GM19395 (cell line): ENCODE results near the gene IRF8.
A peak's percentile ranks its signal among the peaks of the same experiment; 100 is the strongest.
"Not testable (repeated sequence)": the region's sequence is repeated elsewhere in the genome, so short reads cannot be mapped to it uniquely, and the experiment has no call there.

ENCODE experiments used
- ATAC-seq: cut with Tn5 transposase; IDR thresholded peaks from one replicate; pipeline ENCODE4 v1.9.1; 2021; ENCODE audit warnings: mild to moderate bottlenecking, moderate library complexity; ENCODE audit not compliant: unreplicated experiment

Gene IRF8

DNA sequence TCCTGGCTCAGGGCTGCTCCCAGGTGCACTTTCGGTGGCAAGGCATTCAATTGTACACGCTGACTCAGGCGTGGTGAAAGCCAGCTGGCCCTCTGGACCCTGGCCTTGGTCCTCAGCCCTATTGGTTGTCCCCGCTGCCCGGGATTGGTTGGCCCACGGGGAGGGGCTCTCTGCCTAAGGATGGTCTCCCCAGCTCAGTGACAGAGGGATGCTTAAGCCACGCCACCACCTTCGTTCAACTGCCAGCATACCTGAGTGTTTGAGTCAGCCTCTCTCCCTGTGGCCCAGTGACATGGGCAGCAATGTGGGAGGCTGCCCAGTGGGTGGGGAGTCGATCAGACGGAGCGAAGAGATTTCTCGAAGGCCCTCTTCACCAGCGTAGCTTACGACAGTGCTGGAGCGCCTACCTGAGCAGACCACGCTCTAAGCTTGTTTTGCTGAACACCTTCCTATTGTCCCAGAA is 30.3 kb downstream of the IRF8 start:
- no peak for ATAC-seq

DNA sequence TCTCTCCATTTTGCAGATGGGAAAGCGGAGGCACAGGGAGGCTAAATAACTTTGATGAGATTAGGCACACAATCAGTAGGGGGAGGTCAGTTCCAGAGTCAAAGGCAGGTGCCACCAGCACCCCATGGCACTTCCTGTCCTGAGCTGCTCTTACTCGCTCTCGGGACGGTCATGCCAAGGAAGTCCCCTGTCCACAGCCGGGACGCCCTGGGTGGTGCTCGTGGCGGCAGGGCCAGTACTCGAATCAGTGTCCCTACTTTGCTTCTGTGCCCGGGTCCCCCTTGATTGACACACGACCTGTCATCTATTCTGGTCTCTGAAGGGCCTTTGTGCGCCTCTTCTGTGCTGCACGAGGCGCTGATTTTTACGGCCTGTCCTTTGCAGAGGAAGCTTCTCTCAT is 31.3 kb downstream of the IRF8 start:
- ATAC-seq = no peak

DNA sequence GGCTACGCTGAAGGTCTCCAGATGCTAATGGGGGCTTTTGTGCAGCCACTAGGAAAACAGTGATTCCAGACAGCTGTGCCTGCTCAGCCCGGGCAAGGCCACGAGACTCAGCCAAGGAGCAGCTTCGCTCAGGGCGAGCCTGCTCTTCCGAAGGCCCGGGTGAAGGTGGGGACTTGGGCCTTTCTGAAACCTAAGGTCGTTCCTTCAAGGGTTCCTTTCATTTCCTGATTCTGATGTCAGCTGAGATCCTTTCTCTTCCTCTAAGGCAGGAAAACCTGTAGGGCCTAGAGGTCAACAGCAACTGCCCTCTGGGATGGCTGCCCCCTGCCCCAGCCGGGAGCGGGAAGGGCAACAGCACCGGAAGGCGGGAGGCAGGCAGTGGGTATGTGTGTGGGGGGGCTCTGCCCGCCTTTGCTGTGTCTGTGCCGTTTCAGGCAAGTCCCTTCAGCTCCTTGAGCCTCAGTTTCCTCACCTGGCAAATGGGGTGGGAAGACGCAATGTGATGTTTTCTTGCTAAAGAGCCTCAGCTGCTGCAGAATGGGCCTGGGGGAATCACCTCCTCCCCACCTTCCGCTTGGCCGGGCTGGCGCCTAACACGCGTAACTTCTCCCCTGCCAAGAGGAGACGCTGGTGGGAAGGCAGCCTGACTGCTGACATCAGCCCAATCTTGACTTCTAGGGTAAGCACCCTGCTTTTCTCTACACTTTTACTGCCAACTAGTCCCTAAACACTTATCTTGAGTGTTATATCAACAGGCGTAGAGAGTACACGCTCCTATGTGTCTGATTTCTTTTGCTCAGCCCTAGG is 32.8 kb downstream of the IRF8 start:
- no peak for ATAC-seq

DNA sequence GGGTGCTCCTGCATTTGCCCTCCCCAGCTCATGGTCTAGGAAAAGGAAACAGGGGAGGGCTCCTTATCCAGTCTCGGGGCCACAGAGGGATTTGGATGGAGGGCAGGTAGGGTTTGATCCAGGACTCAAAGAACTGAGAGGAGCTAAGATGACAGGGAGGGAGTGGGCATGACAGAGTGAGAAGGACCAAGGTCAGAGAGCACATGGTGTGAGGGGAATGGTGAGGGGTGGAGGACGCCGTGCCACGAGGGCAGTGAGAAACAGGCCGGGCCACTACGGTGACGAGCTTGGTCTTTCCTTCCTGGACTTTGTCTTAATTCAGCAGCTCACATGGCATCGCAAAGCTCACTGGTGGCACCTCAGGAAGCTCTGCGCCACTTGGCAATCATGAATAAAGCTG is 35.2 kb downstream of the IRF8 start:
- ATAC-seq = no peak

DNA sequence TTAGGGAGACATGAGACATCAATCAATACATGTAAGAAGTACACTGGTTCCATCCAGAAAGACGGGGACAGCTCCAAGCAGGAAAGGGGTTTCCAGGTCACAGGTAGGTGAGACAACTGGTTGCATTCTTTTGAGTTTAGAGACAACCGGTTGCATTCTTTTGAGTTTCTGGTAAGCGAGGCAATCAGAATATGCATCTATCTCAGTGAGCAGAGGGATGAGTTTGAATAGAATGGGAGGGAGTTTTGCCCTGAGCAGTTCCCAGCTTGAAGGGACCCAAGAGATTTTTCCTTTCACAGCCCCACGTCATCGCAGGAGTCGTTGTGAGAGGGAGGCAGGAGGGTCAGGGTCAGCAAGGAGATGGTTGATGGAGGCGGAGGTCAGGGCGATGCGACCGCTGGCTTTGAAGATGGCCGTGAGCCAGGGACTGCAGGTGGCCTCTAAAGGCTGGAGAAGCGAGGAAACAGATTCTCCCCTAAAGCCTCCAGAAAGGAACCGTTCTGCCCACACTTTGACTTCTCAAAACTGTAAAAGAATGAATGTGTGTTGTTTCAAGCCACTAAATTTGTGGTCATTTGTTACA is 36.5 kb downstream of the IRF8 start:
- no peak for ATAC-seq

DNA sequence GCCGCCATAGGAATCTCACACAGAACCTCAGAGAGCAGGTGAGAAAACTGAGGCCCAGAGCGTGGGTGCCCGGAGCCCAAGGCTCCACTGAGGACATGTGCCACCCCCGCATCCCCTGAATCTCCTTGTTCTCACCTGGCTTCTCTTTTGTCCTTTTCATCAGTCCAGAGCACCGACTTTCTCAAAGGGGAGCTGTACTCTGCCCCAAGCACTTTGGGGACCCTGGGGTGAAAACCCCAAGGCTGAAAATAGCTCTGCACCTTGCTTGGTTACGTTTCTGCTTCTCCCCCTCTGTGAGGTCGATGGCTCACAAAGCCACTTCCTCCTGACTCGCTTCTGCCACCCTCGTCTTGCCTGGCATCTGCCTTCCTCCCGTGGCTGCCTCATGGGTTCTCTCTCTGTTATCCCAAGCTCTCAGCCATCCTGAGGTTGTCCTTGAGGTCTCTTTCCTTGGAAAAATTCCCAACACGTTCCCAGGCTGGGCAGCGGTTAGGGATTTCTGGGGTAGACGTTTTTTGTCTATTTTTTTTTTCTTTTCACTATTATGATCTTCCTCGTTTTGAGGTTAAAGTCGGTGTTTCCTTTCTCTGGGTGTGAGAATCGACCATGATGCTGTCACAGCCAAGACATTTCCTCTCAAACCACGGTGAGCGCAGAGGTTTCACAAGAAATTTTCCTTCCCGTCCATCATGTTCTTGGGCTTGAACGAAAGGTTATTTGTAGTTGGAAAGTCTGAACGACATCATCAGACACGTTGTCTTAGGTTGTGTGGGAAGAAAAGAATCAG is 37.2 kb downstream of the IRF8 start:
- ATAC-seq = peak; percentile 78

DNA sequence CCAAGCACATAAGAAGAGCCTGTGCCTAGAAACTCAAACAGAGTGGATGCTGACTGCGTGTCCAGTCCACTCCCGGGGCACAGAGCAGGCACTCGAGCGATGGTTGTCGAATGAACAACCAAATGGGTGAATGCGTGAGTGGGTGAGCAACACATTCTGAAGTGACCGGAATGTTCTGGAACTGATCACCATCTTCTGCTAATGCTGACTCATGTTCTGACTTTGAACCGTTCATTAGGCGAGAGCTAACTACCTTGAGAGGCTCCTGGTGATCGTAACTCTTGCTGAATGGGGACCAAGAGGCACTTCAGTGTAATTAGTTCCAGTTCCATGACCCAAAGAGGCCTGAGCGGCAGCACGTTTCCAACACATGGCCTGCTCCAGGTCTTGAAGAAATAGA is 37.9 kb downstream of the IRF8 start:
- peak; percentile 2 for ATAC-seq

DNA sequence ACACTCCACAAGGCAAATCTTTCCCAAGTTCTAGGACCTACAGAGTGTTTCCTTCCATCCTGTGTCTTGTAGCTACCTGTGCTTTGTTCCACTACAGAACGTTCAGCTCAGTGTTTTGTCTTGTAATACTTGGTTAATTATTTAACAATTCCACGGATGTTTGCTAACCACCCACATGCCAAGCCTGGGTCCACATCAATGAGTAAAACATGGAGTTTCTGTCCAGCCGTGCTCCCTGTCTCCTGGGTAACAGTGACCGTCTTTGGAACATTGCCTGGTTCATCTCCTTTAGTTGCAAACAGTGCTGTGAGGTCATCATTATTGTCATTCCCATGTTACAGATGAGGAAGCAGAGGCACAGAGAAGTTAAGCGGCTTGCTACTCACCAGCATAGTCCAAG is 41.3 kb downstream of the IRF8 start:
- no peak for ATAC-seq

DNA sequence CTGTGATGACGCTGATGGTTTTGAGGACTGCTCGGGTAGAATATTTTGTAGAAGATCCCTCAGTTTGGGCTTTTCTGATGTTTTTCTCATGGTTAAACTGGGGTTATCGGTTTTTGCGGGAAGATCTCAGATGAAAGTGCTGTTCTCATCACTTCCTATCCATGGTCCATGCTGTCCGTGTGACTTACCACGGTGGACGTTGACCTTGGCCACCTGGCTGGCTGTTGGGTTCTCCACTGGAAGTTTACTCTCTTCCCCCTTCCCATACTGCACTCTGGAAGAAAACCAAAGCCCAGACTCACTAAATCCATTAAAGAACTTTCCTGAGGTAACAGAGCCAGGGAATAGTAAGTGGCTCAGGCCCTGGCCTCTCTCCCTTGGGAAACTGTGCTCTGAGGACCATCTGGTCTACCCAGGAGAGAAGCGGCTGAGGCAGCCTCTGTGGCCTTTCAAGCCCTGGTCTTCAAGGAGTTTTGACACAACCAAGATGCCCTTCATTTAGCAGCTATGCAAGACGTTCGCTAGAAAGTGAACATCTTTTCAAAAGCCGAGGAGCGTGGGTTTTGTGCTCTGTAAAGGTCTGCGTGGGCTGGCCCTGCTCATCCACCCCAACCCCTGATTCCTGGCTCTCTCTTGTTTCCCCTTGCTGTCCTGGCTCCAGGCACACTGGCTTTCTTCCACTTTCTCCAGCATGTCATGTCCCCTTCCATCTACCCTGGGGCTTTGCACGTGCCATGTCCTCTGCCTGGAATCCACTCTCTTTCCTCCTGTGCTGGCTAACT is 43.1 kb downstream of the IRF8 start:
- ATAC-seq = no peak

DNA sequence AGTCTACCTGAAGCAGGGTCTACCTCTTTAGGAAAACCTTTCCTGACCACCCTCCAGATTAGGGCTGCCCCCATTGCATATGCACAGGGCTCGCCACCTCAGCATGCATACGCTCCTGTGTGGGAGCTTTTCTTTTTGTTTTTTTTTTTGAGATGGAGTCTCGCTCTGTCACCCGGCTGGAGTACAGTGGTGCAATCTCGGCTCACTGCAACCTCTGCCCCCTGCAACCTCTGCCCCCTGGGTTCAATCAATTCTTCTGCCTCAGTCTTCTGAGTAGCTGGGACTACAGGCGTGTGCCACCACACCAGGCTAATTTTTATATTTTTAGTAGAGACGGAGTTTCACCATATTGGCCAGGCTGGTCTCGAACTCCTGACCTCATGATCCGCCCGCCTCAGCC is 43.7 kb downstream of the IRF8 start:
- not testable (repeated sequence) for ATAC-seq

DNA sequence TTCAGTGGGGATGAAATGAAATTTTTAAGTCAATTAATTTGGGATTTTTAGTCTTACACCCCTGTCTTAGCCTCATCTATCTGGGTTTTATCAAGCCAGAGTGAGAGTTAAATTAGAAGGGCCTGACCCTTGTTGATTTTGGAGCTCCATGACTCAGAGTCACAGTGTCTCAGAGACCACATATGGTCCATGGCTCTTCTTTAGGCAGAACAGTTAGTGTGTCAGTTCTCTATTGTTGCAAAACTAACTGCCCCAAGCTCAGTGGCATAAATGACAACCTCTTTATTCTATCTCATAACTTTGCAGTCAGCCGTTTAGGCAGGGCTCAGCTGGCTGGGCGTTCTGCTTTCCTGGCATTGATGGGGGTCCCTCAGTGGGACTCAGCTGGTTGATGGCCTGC is 44.7 kb downstream of the IRF8 start:
- no peak for ATAC-seq

DNA sequence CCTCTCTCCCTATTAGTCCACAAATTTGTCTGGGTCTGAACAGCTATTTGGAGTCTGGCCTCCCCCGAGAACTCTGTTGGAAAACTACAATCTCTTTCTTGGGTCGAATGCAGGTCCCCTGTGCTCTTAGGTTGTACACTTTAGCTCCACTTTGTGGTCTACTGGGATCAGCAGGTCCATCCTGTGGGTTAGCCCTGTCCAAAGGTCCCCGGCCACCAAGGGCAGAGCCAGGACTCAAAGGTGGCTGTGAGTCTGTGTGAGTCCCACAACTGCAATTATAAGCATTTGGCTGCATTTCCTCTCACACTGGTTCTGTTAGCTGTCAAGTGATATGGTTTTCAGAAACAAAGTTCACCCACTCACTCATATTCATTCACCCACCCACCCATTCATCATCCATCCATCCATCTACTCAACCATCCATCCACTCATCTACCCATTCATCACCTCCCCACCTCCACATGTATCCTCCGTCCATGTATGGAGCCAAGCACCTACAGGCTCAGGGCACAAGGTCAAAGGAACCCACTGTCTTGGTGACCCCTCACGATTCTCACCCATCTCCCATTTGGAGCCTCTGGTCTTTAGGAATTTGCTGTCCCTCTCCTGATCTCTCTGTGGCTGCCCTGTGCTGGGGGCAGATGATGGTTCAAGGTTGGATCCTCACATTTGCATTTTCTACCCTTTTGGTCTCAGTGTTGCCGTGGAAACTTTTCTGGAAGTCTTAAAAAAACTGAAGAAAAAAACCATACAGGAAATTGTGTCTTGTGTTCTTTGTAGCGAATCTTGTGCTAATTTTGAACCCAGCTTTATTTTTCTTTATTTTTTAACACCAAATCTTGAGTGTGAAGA is 45.8 kb downstream of the IRF8 start:
- no peak for ATAC-seq

DNA sequence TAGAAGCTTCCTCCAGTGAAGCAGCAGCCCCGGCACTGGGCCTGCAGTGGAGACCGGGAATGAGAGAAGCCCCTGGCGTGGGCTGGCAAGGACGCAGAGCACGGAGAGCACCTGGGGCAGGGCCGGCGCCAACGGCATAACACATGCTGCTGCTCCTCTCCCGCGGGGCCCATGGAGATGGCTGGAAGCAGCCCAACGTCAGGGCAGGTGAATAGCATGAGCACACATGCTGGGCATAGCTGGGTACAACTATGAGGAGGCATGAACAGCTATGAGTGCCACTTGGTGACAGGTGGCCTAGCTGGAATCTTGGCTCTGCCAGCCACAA is 46.4 kb downstream of the IRF8 start:
- no peak for ATAC-seq

DNA sequence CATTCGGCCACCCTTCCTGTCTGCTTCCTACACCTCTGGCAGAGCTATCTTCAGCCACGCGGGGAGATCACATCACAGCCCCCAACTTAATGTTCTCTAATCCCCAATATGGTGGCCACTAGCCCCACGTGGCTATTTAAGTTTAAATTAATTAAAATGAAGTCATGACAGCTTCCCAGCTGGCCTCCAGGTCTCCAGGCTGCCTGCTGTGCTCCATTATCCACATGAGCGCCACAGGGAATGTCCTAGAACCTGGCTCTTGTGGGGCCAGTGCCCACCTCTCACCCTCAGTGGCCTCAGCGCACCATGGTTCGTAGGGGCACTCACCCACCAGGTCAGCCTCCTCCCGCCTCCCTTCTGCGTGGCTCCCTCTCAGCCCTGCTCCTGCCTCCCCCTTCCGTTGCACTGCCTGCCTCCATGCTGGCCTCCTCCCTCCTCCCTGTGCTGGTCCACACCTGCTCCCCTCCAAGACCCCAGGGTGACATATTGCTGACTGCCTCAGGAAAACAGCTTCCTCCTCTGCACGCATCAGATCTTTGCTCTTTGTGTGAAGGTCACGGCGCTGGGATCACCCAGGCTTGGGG is 47.7 kb downstream of the IRF8 start:
- no peak for ATAC-seq

DNA sequence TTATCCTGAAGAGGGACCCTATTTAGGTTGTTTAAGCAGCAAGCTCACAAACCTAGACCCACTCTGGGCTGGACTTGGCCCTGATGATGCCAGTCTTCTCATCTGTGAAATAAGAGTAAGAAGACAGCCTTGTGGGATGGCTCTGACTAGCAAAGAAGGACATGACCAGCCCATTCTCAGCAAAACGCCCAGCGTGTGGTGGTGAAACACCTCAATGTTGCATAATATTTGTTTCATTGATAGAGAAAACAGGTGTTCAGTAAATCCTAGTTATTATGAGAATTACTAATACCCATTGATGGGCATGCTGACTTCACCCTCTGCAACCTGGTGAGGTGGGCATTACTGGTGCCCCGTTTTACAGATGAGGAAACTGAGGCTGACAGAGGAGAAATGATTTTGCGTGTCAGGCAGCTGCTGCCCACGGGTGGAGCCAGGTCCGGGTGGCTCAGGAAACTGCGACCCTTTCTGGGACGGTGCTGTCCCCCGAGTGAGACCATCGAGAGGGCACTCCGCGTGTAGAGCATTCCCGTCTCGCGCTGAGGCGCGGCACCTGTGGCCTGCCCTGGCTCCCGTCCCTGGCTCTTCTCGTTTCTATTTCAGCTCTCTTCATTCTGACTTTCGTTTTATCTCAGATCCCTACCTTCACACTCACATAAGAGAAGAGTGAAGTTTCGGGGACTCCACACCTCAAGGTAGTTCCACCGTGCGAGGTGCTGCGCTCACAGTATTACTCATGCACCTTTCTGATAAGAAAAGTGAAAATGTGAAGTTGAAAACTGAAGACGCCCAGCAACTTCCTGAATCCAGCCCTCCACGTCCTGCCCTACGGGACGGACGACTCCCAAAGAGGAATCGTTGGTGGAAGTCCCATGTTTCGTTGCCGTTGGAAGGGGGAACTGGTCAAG is 48.5 kb downstream of the IRF8 start:
- ATAC-seq = peak; percentile 87

DNA sequence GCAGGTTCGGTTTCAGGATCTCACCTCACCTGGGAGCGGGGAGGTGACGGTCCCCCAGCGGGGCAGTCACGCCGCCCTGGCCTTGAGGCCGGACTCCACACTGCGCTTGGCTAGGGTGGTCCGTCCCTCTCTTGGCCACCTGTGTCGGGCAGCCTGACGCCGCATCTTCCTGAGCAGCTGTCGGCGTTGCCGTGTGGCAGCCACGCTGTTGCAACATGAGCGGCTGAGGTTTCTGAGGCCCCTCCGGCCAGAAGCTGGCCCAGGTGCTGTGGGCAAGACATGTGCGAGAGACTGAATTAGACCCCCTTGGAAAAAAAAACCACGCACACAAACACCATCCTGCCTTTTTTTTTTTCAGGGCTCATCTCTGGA is 49.2 kb downstream of the IRF8 start:
- ATAC-seq = peak; percentile 42

DNA sequence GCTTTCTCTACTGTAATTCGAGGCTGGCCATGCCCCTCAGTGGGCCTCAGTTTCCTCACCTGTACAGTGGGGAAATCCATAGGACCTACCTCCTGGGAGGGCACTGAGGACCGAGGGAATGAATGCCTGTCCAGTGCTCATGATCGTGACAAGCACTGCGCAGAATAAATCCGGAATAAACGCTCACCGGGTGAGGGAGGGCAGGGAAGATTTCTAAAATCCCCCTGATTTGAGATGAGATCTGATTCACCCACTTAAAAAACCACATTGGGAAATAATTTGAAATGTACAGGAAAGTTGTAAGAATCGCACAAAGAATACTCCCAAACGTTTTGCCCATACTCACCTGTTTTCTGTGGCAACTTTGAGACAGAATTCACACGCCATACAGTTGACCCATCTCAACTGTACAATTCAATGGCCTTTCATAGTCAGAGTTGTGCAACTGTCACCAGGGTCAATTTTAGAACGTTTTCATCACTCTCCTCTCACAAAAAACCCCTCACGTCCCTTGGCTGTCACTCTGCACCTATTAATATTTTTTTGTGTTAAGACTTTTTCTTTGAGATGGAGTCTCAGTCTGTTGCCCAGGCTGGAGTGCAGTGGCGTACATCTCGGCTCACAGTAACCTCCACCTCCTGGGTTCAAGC is 49.8 kb downstream of the IRF8 start:
- ATAC-seq = no peak

DNA sequence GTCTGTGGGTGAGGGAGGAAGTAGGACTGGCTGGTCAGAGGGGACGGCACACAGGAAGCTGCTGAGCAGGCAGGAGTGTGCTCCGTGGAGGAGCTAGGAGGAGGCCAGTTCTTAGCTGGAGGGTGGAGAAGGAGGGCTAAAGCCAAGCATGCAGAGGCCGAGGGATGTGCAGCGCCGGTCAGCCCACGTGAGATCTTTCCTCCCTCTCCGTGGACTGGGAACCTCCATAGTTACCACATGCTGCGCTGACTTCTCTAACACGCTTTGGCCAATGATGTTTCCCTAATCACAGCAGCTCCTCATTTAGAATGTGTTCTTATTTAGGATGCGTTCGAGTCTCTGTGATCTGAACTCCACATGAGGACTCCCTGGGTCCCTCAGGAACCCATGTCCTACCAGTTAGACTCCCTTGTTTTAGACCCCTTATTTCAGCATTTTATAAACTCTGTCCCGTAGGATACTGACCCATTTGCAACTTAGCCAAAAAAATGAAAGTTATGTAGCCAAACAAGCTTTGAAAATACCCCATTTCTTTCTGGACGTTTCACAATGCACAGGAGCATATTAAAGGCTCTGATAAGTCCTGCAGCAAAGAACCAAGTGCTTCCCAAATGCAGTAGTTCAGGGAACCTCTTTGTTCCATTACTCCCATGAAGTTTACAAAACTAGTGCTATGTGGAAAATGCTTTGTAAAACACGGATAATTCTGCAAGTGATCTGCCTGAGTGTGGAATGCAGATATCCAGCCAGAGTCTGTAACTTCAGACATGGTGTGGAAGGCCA is 51.4 kb downstream of the IRF8 start:
- ATAC-seq = no peak
